Hepatocyte (in vitro differentiated cells): ENCODE data around the gene NCAPG. TPM values are rescaled to one million over a fixed set of nuclear protein-coding genes. Genes with fewer than 3 reads are reported as not detected.

Source experiments
- DNase-seq: peaks from one replicate; pipeline ENCODE4 v3.0.0-alpha.2; 2016; ENCODE audit warnings: low spot score
- H2AFZ ChIP-seq: fragments of 200-600 bp; sonication (generic); 2 replicates; pipeline ENCODE4 v1.6.0; 2016; ENCODE audit warnings: antibody characterized with exemption, mild to moderate bottlenecking
- H3K27ac ChIP-seq: fragments of 200-600 bp; sonication (generic); 2 replicates; pipeline ENCODE4 v1.5.1; 2016; ENCODE audit warnings: mild to moderate bottlenecking
- H3K27me3 ChIP-seq: fragments of 200-600 bp; sonication (generic); 2 replicates; pipeline ENCODE4 v1.6.1; 2016
- H3K36me3 ChIP-seq: fragments of 200-600 bp; sonication (generic); replicated peaks from 2 replicates; pipeline ENCODE4 v1.5.1; 2016; ENCODE audit warnings: low read depth; ENCODE audit not compliant: insufficient read depth
- H3K4me1 ChIP-seq: fragments of 200-600 bp; sonication (generic); 2 replicates; pipeline ENCODE4 v1.5.1; 2016; ENCODE audit warnings: mild to moderate bottlenecking, moderate library complexity; ENCODE audit not compliant: insufficient read depth
- H3K4me2 ChIP-seq: fragments of 200-600 bp; sonication (generic); 2 replicates; pipeline ENCODE4 v1.6.0; 2016
- H3K4me3 ChIP-seq: fragments of 200-600 bp; sonication (generic); 2 replicates; pipeline ENCODE4 v1.5.1; 2016; ENCODE audit warnings: mild to moderate bottlenecking
- H3K79me2 ChIP-seq: fragments of 200-600 bp; sonication (generic); 2 replicates; pipeline ENCODE4 v1.6.0; 2017; ENCODE audit warnings: mild to moderate bottlenecking
- H3K9me2 ChIP-seq: fragments of 200-600 bp; sonication (generic); replicated peaks from 2 replicates; pipeline ENCODE4 v1.6.0; 2017; ENCODE audit warnings: mild to moderate bottlenecking; ENCODE audit not compliant: insufficient read depth
- H3K9me3 ChIP-seq: fragments of 200-600 bp; sonication (generic); 2 replicates; pipeline ENCODE4 v1.5.1; 2016; ENCODE audit warnings: low read depth, mild to moderate bottlenecking
- H4K20me1 ChIP-seq: fragments of 200-600 bp; sonication (generic); 2 replicates; pipeline ENCODE4 v1.6.0; 2016; ENCODE audit warnings: mild to moderate bottlenecking; ENCODE audit not compliant: insufficient read depth, poor library complexity, severe bottlenecking
- EZH2 ChIP-seq: fragments of 200-600 bp; sonication (generic); IDR thresholded peaks from 2 replicates; pipeline ENCODE4 v1.6.1; 2016; ENCODE audit warnings: antibody characterized with exemption, mild to moderate bottlenecking, borderline replicate concordance
- EZH2phosphoT487 ChIP-seq: fragments of 200-600 bp; sonication (generic); IDR thresholded peaks from one replicate; pipeline ENCODE4 v1.6.1; 2018; ENCODE audit warnings: antibody characterized with exemption, mild to moderate bottlenecking, low read depth, moderate library complexity; ENCODE audit not compliant: unreplicated experiment, severe bottlenecking
- WGBS: methylation state at CpG from one replicate; pipeline ENCODE4 v1.1.6; 2016; ENCODE audit warnings: low lambda C conversion rate; ENCODE audit errors: missing lambda C conversion rate; 5-methylcytosine and 5-hydroxymethylcytosine counted together
- polyA plus RNA-seq: library from polyadenylated mRNA; unstranded; fragments of >200 nt; fragmentation: Nextera tagmentation; extraction: Ambion mirVana; gene quantifications from 2 replicates; pipeline ENCODE4 v1.2.1, GENCODE V29; 2016
- total RNA-seq: library from RNA; depleted of rRNA; stranded (reverse); fragments of >200 nt; gene quantifications from 2 replicates; pipeline ENCODE4 v1.2.3, GENCODE V29; 2014
- TF ChIP-seq, protein P1 (sequence below): fragments of 200-600 bp; sonication (generic); IDR thresholded peaks from 2 replicates; pipeline ENCODE4 v1.5.1; 2016; ENCODE audit warnings: antibody characterized with exemption, mild to moderate bottlenecking; ENCODE audit not compliant: poor library complexity

NCAPG gene
- total and polyA plus RNA-seq, 2 experiments from 2014 or later: 3.3 to 11.9 TPM

GRCh38 chr4:17811078-17811603 lies 362 bp downstream of the NCAPG start:
- peak overlapping the region; percentile 26 for H3K4me3 ChIP-seq
- no peaks in the 10 kb centered on the region for H3K27me3 ChIP-seq
- no peak for DNase-seq
- H2AFZ ChIP-seq: peak overlapping the region; percentile 70
- H3K9me2 ChIP-seq: no peaks in the 10 kb centered on the region
- peaks cover 78% of the 10 kb centered on the region for H3K79me2 ChIP-seq
- peaks cover 20% of the 10 kb centered on the region for H3K4me1 ChIP-seq
- H4K20me1 ChIP-seq: peaks cover 38% of the 10 kb centered on the region
- WGBS: 1% methylated on average over 25 of the region's 48 CpGs
- TF ChIP-seq, protein P1, sequence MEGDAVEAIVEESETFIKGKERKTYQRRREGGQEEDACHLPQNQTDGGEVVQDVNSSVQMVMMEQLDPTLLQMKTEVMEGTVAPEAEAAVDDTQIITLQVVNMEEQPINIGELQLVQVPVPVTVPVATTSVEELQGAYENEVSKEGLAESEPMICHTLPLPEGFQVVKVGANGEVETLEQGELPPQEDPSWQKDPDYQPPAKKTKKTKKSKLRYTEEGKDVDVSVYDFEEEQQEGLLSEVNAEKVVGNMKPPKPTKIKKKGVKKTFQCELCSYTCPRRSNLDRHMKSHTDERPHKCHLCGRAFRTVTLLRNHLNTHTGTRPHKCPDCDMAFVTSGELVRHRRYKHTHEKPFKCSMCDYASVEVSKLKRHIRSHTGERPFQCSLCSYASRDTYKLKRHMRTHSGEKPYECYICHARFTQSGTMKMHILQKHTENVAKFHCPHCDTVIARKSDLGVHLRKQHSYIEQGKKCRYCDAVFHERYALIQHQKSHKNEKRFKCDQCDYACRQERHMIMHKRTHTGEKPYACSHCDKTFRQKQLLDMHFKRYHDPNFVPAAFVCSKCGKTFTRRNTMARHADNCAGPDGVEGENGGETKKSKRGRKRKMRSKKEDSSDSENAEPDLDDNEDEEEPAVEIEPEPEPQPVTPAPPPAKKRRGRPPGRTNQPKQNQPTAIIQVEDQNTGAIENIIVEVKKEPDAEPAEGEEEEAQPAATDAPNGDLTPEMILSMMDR: no peak
- TF ChIP-seq EZH2 (no peak), EZH2phosphoT487 (no peak)
- H3K36me3 ChIP-seq: no peaks in the 10 kb centered on the region
- peak overlapping the region; percentile 73 for H3K4me2 ChIP-seq
- no peak overlapping the region for H3K27ac ChIP-seq
- no peaks in the 10 kb centered on the region for H3K9me3 ChIP-seq

DNA sequence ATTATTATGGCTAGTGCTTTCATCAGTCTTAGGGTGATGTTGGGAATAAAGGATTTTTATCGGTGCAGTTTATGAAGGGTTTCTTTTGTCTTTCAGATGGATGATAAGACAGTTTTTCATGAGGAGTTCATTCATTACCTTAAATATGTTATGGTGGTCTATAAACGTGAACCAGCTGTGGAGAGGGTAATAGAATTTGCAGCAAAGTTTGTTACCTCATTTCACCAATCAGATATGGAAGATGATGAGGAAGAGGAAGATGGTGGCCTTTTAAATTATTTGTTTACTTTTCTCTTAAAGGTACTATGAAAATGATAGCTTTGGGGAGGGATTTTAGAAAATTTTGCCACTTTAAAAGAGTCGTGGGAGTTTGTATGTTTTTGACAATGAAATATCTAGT lies 1.3 kb downstream of the NCAPG start:
- TF ChIP-seq, protein P1: no peak
- TF ChIP-seq EZH2phosphoT487 (no peak), EZH2 (no peak)
- Histone ChIP-seq H3K4me1 (peaks cover 16% of the 10 kb centered on the region), H2AFZ (peak overlapping the region; percentile 18), H3K79me2 (peaks cover 68% of the 10 kb centered on the region), H3K27me3 (no peaks in the 10 kb centered on the region), H3K9me2 (no peaks in the 10 kb centered on the region), H4K20me1 (peaks cover 28% of the 10 kb centered on the region), H3K27ac (no peak overlapping the region), H3K36me3 (no peaks in the 10 kb centered on the region), H3K4me3 (peak overlapping the region; percentile 26), H3K9me3 (no peaks in the 10 kb centered on the region), H3K4me2 (peak overlapping the region; percentile 73)
- no peak for DNase-seq
- 17% methylated on average over 3 of the region's 3 CpGs for WGBS

GRCh38 chr4:17812801-17813200 lies 2.0 kb downstream of the NCAPG start:
- H3K27me3 ChIP-seq: no peaks in the 10 kb centered on the region
- WGBS: 83% methylated on average over 3 of the region's 3 CpGs
- H3K4me3 ChIP-seq: no peak overlapping the region
- no peaks in the 10 kb centered on the region for H3K9me3 ChIP-seq
- H3K4me2 ChIP-seq: peak overlapping the region; percentile 73
- TF ChIP-seq EZH2phosphoT487: no peak
- no peak for TF ChIP-seq EZH2
- no peak for DNase-seq
- peaks cover 21% of the 10 kb centered on the region for H4K20me1 ChIP-seq
- H2AFZ ChIP-seq: no peak overlapping the region
- no peaks in the 10 kb centered on the region for H3K9me2 ChIP-seq
- H3K79me2 ChIP-seq: peaks cover 61% of the 10 kb centered on the region
- H3K4me1 ChIP-seq: peaks cover 14% of the 10 kb centered on the region
- H3K36me3 ChIP-seq: no peaks in the 10 kb centered on the region
- no peak overlapping the region for H3K27ac ChIP-seq

DNA sequence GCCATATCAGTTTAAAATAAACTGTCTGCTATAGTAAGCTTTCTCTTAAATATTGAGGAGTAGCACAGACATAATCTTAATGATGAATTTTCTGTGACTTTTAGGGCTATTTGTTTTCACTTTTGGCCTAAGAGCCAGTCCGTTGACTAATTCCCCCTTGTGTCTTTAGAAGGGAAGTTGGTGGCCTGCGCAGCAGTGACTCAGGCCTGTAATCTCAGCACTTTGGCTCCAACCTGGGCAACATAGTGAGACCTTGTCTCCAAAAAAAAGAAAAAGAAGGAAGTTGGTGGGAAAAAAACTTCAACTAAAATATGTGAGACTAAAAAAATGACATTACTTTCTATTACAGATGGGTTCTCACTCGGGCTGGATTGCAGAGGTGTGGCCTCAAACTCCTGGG lies 3.4 kb downstream of the NCAPG start:
- H3K9me3 ChIP-seq: no peaks in the 10 kb centered on the region
- no peaks in the 10 kb centered on the region for H3K36me3 ChIP-seq
- peaks cover 10% of the 10 kb centered on the region for H4K20me1 ChIP-seq
- no peak overlapping the region for H2AFZ ChIP-seq
- no peak overlapping the region for H3K4me2 ChIP-seq
- TF ChIP-seq EZH2phosphoT487 (no peak), EZH2 (no peak)
- TF ChIP-seq, protein P1: no peak
- no peaks in the 10 kb centered on the region for H3K27me3 ChIP-seq
- 87% methylated on average over 3 of the region's 3 CpGs for WGBS
- peaks cover 3% of the 10 kb centered on the region for H3K4me1 ChIP-seq
- DNase-seq: no peak
- peaks cover 48% of the 10 kb centered on the region for H3K79me2 ChIP-seq
- H3K4me3 ChIP-seq: no peak overlapping the region
- no peak overlapping the region for H3K27ac ChIP-seq
- no peaks in the 10 kb centered on the region for H3K9me2 ChIP-seq
